Vagina (tissue), 2 donors: ENCODE data around the gene HOMEZ.

Source experiments
- POLR2A ChIP-seq, 2 donors: fragments of 450-650 bp; IDR thresholded peaks; one replicate each; pipeline ENCODE4 v1.6.1; 2017; ENCODE audit warnings: antibody characterized with exemption in 2 of 2, mild to moderate bottlenecking in 2 of 2, moderate library complexity in 2 of 2
- POLR2AphosphoS5 ChIP-seq, 2 donors: sonication (generic); formaldehyde crosslinking; IDR thresholded peaks; one replicate each; pipeline ENCODE4 v1.9.0; 2017; ENCODE audit warnings: antibody characterized with exemption in 2 of 2, mild to moderate bottlenecking in 2 of 2, low read depth in 1 of 2; ENCODE audit not compliant: insufficient read depth in 1 of 2
- TF ChIP-seq, protein P1 (sequence below), 3 experiments: fragments of 450-650 bp in 2 of 3; fragments of 200-600 bp in 1 of 3; sonication (generic) in 1 of 3; IDR thresholded peaks; one replicate each; pipeline ENCODE4 v1.5.1; 2017 to 2019; ENCODE audit warnings: antibody characterized with exemption in 3 of 3, mild to moderate bottlenecking in 2 of 3, moderate library complexity in 2 of 3

DNA sequence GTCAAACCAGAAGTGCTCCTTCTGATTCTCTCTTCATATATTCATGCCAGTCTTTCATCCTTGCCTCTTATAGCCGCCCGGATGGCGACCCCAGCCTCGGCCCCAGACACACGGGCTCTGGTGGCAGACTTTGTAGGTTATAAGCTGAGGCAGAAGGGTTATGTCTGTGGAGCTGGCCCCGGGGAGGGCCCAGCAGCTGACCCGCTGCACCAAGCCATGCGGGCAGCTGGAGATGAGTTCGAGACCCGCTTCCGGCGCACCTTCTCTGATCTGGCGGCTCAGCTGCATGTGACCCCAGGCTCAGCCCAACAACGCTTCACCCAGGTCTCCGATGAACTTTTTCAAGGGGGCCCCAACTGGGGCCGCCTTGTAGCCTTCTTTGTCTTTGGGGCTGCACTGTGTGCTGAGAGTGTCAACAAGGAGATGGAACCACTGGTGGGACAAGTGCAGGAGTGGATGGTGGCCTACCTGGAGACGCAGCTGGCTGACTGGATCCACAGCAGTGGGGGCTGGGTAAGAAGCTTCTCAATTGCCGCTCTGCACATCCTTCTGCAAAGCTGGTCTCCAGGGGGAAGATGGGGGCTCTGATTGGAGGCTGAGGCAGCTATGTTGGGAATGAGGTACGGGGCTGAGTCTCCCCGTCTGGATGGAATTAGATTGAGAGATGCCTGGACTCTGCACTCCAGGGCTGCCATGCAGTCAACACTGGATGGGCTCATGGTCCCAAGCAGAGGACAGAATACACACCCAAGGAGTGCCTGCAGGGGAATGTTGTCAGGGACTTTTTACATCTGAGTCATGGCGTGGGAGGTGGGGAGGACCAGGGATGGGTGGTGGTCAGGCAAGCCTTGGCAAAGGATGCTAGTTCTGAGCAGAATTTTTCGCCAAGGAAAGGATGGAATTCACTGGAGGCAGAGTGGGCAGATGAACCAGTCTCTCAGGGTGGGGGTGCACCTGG, 22.0 kb upstream of the HOMEZ start:
- no peak for TF ChIP-seq POLR2AphosphoS5 (IDR thresholded peaks at IDR 0.05; ENCODE audit: insufficient read depth in 1 of 2, low read depth in 1 of 2)
- TF ChIP-seq, protein P1, sequence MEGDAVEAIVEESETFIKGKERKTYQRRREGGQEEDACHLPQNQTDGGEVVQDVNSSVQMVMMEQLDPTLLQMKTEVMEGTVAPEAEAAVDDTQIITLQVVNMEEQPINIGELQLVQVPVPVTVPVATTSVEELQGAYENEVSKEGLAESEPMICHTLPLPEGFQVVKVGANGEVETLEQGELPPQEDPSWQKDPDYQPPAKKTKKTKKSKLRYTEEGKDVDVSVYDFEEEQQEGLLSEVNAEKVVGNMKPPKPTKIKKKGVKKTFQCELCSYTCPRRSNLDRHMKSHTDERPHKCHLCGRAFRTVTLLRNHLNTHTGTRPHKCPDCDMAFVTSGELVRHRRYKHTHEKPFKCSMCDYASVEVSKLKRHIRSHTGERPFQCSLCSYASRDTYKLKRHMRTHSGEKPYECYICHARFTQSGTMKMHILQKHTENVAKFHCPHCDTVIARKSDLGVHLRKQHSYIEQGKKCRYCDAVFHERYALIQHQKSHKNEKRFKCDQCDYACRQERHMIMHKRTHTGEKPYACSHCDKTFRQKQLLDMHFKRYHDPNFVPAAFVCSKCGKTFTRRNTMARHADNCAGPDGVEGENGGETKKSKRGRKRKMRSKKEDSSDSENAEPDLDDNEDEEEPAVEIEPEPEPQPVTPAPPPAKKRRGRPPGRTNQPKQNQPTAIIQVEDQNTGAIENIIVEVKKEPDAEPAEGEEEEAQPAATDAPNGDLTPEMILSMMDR (IDR thresholded peaks at IDR 0.05): no peak
- TF ChIP-seq POLR2A (IDR thresholded peaks at IDR 0.05): no peak
